Measurements from ENCODE around the gene RPL10.

RPL10 gene

GRCh38 chrX:154417157-154417556 lies 19.0 kb downstream of the RPL10 start:
- Mint-ChIP-seq H3K4me3 (no peak overlapping the region), H3K27ac (no peak overlapping the region), H3K36me3 (ENCODE audit: low read depth) (peaks cover 6% of the 10 kb centered on the region), H3K9me3 (no peaks in the 10 kb centered on the region), H3K4me1 (ENCODE audit: low read depth) (peaks cover 7% of the 10 kb centered on the region), H3K27me3 (ENCODE audit: low read depth) (no peaks in the 10 kb centered on the region)

- no peak overlapping the region for H3K4me3 Mint-ChIP-seq
- no peak overlapping the region for H3K27ac Mint-ChIP-seq
- no peaks in the 10 kb centered on the region for H3K27me3 Mint-ChIP-seq (ENCODE audit: low read depth)
- no peaks in the 10 kb centered on the region for H3K9me3 Mint-ChIP-seq
- H3K36me3 Mint-ChIP-seq (ENCODE audit: low read depth) = peaks cover 3% of the 10 kb centered on the region
- peaks cover 2% of the 10 kb centered on the region for H3K4me1 Mint-ChIP-seq (ENCODE audit: low read depth)
Measured at GRCh38 chrX:154419189-154419588, 21.0 kb downstream of the RPL10 start.

GRCh38 chrX:154419688-154420401 lies 21.7 kb downstream of the RPL10 start:
- H3K27me3 Mint-ChIP-seq (ENCODE audit: low read depth) = no peaks in the 10 kb centered on the region
- H3K27ac Mint-ChIP-seq = no peak overlapping the region
- H3K4me3 Mint-ChIP-seq = no peak overlapping the region
- H3K36me3 Mint-ChIP-seq (ENCODE audit: low read depth) = peaks cover 3% of the 10 kb centered on the region
- peaks cover 5% of the 10 kb centered on the region for H3K4me1 Mint-ChIP-seq (ENCODE audit: low read depth)
- no peaks in the 10 kb centered on the region for H3K9me3 Mint-ChIP-seq

GRCh38 chrX:154420402-154420756 lies 22.2 kb downstream of the RPL10 start:
- H3K36me3 Mint-ChIP-seq (ENCODE audit: low read depth) = peaks cover 3% of the 10 kb centered on the region
- no peaks in the 10 kb centered on the region for H3K27me3 Mint-ChIP-seq (ENCODE audit: low read depth)
- H3K27ac Mint-ChIP-seq = no peak overlapping the region
- no peak overlapping the region for H3K4me3 Mint-ChIP-seq
- no peaks in the 10 kb centered on the region for H3K9me3 Mint-ChIP-seq
- H3K4me1 Mint-ChIP-seq (ENCODE audit: low read depth) = peaks cover 5% of the 10 kb centered on the region

GRCh38 chrX:154426916-154427770 lies 29.0 kb downstream of the RPL10 start:
- H3K4me1 Mint-ChIP-seq (ENCODE audit: low read depth) = peaks cover 21% of the 10 kb centered on the region
- H3K9me3 Mint-ChIP-seq = no peaks in the 10 kb centered on the region
- H3K27me3 Mint-ChIP-seq (ENCODE audit: low read depth) = no peaks in the 10 kb centered on the region
- peak overlapping the region; percentile 83 for H3K4me3 Mint-ChIP-seq
- peaks cover 5% of the 10 kb centered on the region for H3K36me3 Mint-ChIP-seq (ENCODE audit: low read depth)
- no peak overlapping the region for H3K27ac Mint-ChIP-seq

- H3K36me3 Mint-ChIP-seq (ENCODE audit: low read depth) = peaks cover 8% of the 10 kb centered on the region
- peaks cover 21% of the 10 kb centered on the region for H3K4me1 Mint-ChIP-seq (ENCODE audit: low read depth)
- H3K9me3 Mint-ChIP-seq = no peaks in the 10 kb centered on the region
- peak within 1 kb of the TSS; percentile 83 for H3K4me3 Mint-ChIP-seq
- H3K27ac Mint-ChIP-seq = peak within 1 kb of the TSS; percentile 84
- no peaks in the 10 kb centered on the region for H3K27me3 Mint-ChIP-seq (ENCODE audit: low read depth)
Measured at GRCh38 chrX:154428176-154429171, 30.3 kb downstream of the RPL10 start, which contains the start of gene ATP6AP1. TSS of gene ATP6AP1 (plus strand) at chrX:154428677. CDS start at chrX:154428693, 16 bp downstream.

GRCh38 chrX:154429711-154430110 lies 31.5 kb downstream of the RPL10 start:
- H3K27ac Mint-ChIP-seq = no peak overlapping the region
- H3K36me3 Mint-ChIP-seq (ENCODE audit: low read depth) = peaks cover 8% of the 10 kb centered on the region
- H3K4me3 Mint-ChIP-seq = peak overlapping the region; percentile 83
- H3K4me1 Mint-ChIP-seq (ENCODE audit: low read depth) = peaks cover 18% of the 10 kb centered on the region
- no peaks in the 10 kb centered on the region for H3K9me3 Mint-ChIP-seq
- no peaks in the 10 kb centered on the region for H3K27me3 Mint-ChIP-seq (ENCODE audit: low read depth)

GRCh38 chrX:154430479-154430878 lies 32.3 kb downstream of the RPL10 start:
- Mint-ChIP-seq H3K4me1 (ENCODE audit: low read depth) (peaks cover 18% of the 10 kb centered on the region), H3K4me3 (peak overlapping the region; percentile 9), H3K27me3 (ENCODE audit: low read depth) (no peaks in the 10 kb centered on the region), H3K27ac (no peak overlapping the region), H3K36me3 (ENCODE audit: low read depth) (peaks cover 8% of the 10 kb centered on the region), H3K9me3 (no peaks in the 10 kb centered on the region)

GRCh38 chrX:154430916-154431315 lies 32.7 kb downstream of the RPL10 start:
- H3K4me3 Mint-ChIP-seq = peak overlapping the region; percentile 9
- H3K27me3 Mint-ChIP-seq (ENCODE audit: low read depth) = no peaks in the 10 kb centered on the region
- H3K9me3 Mint-ChIP-seq = no peaks in the 10 kb centered on the region
- peaks cover 8% of the 10 kb centered on the region for H3K36me3 Mint-ChIP-seq (ENCODE audit: low read depth)
- peaks cover 18% of the 10 kb centered on the region for H3K4me1 Mint-ChIP-seq (ENCODE audit: low read depth)
- no peak overlapping the region for H3K27ac Mint-ChIP-seq

- no peaks in the 10 kb centered on the region for H3K9me3 Mint-ChIP-seq
- H3K4me3 Mint-ChIP-seq = no peak overlapping the region
- no peaks in the 10 kb centered on the region for H3K27me3 Mint-ChIP-seq (ENCODE audit: low read depth)
- peaks cover 8% of the 10 kb centered on the region for H3K36me3 Mint-ChIP-seq (ENCODE audit: low read depth)
- H3K27ac Mint-ChIP-seq = no peak overlapping the region
- peaks cover 22% of the 10 kb centered on the region for H3K4me1 Mint-ChIP-seq (ENCODE audit: low read depth)
Measured at GRCh38 chrX:154431341-154431740, 33.2 kb downstream of the RPL10 start.

- Mint-ChIP-seq H3K36me3 (ENCODE audit: low read depth) (peaks cover 8% of the 10 kb centered on the region), H3K4me1 (ENCODE audit: low read depth) (peaks cover 23% of the 10 kb centered on the region), H3K27me3 (ENCODE audit: low read depth) (no peaks in the 10 kb centered on the region), H3K27ac (no peak overlapping the region), H3K4me3 (no peak overlapping the region), H3K9me3 (no peaks in the 10 kb centered on the region)
Measured at GRCh38 chrX:154432210-154432609, 34.0 kb downstream of the RPL10 start.

- Mint-ChIP-seq H3K36me3 (ENCODE audit: low read depth) (peaks cover 8% of the 10 kb centered on the region), H3K4me3 (no peak overlapping the region), H3K27me3 (ENCODE audit: low read depth) (no peaks in the 10 kb centered on the region), H3K27ac (no peak overlapping the region), H3K4me1 (ENCODE audit: low read depth) (peaks cover 24% of the 10 kb centered on the region), H3K9me3 (no peaks in the 10 kb centered on the region)
Measured at GRCh38 chrX:154433605-154434004, 35.4 kb downstream of the RPL10 start.

- no peak overlapping the region for H3K27ac Mint-ChIP-seq
- H3K9me3 Mint-ChIP-seq = no peaks in the 10 kb centered on the region
- no peak overlapping the region for H3K4me3 Mint-ChIP-seq
- H3K36me3 Mint-ChIP-seq (ENCODE audit: low read depth) = peaks cover 11% of the 10 kb centered on the region
- H3K27me3 Mint-ChIP-seq (ENCODE audit: low read depth) = no peaks in the 10 kb centered on the region
- peaks cover 20% of the 10 kb centered on the region for H3K4me1 Mint-ChIP-seq (ENCODE audit: low read depth)
Measured at GRCh38 chrX:154434394-154435168, 36.4 kb downstream of the RPL10 start.

Data from T-helper 1 cell treated with Interleukin-12 subunit alpha and Interleukin-12 subunit beta and Interleukin-4 antibody, amounts not matched to agents 30 μg/mL and 1 μg/mL, for 36 hours (primary cell).